HG02981 (cell line): Measurements from ENCODE around the gene LRRC47.

Experiments used
- ATAC-seq: cut with Tn5 transposase; IDR thresholded peaks from one replicate; pipeline ENCODE4 v1.9.1; 2021; ENCODE audit warnings: mild to moderate bottlenecking, moderate library complexity; ENCODE audit not compliant: unreplicated experiment

The LRRC47 gene

DNA sequence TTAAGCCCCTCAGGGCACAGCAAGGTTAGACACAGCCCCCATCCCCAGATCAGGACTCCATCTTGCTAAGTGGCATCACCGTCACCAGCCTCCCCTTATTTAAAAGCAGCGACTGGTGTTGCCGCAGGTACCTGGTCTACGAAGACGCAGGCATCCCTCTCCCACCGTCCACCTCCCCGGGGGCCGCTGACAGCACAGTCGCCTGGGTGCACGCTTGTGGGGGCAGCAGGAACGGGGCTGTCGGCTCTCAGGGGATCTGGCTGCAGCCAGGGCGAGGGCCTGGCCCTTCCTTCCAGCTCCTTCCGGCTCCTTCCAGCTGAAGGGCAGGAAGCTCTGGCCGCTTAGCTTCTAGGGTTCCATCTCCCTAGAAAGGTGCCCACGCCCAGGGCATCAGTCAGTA lies 61.7 kb downstream of the LRRC47 start:
- ATAC-seq, result no peak

- ATAC-seq, result no peak
Measured at GRCh38 chr1:3733883-3734589, 62.3 kb downstream of the LRRC47 start.

GRCh38 chr1:3733094-3733882 lies 63.0 kb downstream of the LRRC47 start:
- ATAC-seq, result no peak

- no peak for ATAC-seq
Measured at GRCh38 chr1:3732434-3733093, 63.7 kb downstream of the LRRC47 start.

- no peak for ATAC-seq
Measured at GRCh38 chr1:3731583-3732433, 64.5 kb downstream of the LRRC47 start.

DNA sequence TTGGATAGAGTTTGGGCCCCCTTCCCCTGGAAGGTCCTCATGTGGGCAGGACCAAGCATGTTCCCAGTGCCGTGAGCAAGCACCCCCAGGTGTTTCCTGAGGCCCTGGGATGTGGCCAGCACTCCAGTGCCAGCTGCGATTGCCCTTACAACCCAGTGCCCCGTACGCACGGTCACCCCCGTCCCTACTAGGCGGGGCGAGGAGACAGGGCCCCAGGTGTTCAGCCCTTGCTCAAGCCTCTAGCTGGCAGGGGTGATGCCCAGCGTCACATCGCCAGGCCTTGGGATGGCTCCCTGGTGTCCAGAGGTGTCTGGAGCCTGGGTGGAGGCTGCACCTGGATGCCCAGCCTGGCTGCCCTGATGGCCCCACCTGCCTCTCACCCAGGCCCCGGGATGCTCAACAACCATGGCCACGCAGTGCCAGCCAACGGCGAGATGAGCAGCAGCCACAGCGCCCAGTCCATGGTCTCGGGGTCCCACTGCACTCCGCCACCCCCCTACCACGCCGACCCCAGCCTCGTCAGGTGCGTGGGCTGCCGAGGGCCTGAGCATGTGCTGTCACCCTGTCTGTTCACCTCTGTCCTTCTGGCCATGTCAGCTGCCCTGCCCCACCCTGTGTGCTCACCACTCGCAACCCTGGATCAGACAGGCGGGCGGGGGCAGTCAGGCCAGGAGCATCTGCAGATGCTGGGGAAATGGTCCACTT lies 65.6 kb downstream of the LRRC47 start:
- ATAC-seq, result no peak

- ATAC-seq, result no peak
Measured at GRCh38 chr1:3729594-3730542, 66.4 kb downstream of the LRRC47 start.
